IMR-90 (cell line): ENCODE measurements around the gene CLDN19. TPM values are rescaled to one million over a fixed set of nuclear protein-coding genes. Genes with fewer than 3 reads are reported as not detected.

ENCODE experiments used
- ATAC-seq: fragments of 200-7000 bp; cut with Tn5 transposase; 2 replicates; pipeline ENCODE4 v1.9.1; 2020; ENCODE audit warnings: low read depth, mild to moderate bottlenecking, moderate library complexity
- BruUV-seq: library from RNA; stranded (reverse); fragments of 400-500 nt; replicated peaks from 2 replicates; lab custom pipeline; 2021; lab: Mats Ljungman, UMichigan
- CTCF ChIA-PET: fragments of 300-600 bp; formaldehyde crosslinking; extraction: SDS; loops from one replicate; lab custom pipeline; 2021; ENCODE audit warnings: antibody characterized with exemption; lab: Yijun Ruan, JAX
- POLR2A ChIA-PET: fragments of 300-600 bp; sonication (Branson Sonifier 250); formaldehyde crosslinking; loops from one replicate; lab custom pipeline; 2022; ENCODE audit warnings: antibody characterized with exemption; ENCODE audit not compliant: unreplicated experiment; lab: Charles Lee
- DNase-seq: peaks from one replicate; pipeline ENCODE4 v3.0.0; 2013
- H2AFZ ChIP-seq: replicated peaks from 2 replicates; pipeline ENCODE3; 2013; ENCODE audit warnings: low read length, mild to moderate bottlenecking; ENCODE audit not compliant: poor library complexity
- H2AK5ac ChIP-seq: 2 replicates; pipeline ENCODE4 v1.6.1; 2013; ENCODE audit warnings: low read depth, low read length, inconsistent platforms
- H2AK9ac ChIP-seq: replicated peaks from 2 replicates; pipeline ENCODE3; 2013; ENCODE audit warnings: mild to moderate bottlenecking, low read depth, low read length, moderate library complexity; ENCODE audit not compliant: poor library complexity
- H2BK120ac ChIP-seq: 2 replicates; pipeline ENCODE4 v1.6.1; 2013; ENCODE audit warnings: low read depth, low read length, inconsistent platforms
- H2BK15ac ChIP-seq: 3 replicates; pipeline ENCODE4 v1.6.1; 2013; ENCODE audit warnings: low read depth, low read length, inconsistent platforms
- H2BK20ac ChIP-seq: 2 replicates; pipeline ENCODE4 v1.6.1; 2013; ENCODE audit warnings: low read depth, mild to moderate bottlenecking, inconsistent platforms, low read length, moderate library complexity
- H2BK5ac ChIP-seq: 2 replicates; pipeline ENCODE4 v1.6.1; 2013; ENCODE audit warnings: mild to moderate bottlenecking, low read depth, low read length, inconsistent platforms; ENCODE audit not compliant: poor library complexity, severe bottlenecking
- H3K14ac ChIP-seq: replicated peaks from 2 replicates; pipeline ENCODE4 v1.6.1; 2013; ENCODE audit warnings: low read depth, low read length, inconsistent platforms
- H3K18ac ChIP-seq: 2 replicates; pipeline ENCODE4 v1.6.1; 2013; ENCODE audit warnings: low read depth, low read length, control low read depth
- H3K23ac ChIP-seq: 2 replicates; pipeline ENCODE4 v1.6.1; 2013; ENCODE audit warnings: low read depth, low read length, inconsistent platforms
- H3K27ac ChIP-seq: 2 replicates; pipeline ENCODE4 v1.5.1; 2013; ENCODE audit warnings: mild to moderate bottlenecking, control low read depth, low read length; ENCODE audit not compliant: insufficient read depth
- H3K27me3 ChIP-seq: 2 replicates; pipeline ENCODE4 v1.6.1; 2013; ENCODE audit warnings: low read length; ENCODE audit not compliant: control insufficient read depth, insufficient read depth
- H3K36me3 ChIP-seq: 2 replicates; pipeline ENCODE4 v1.6.1; 2013; ENCODE audit warnings: low read length, mixed read lengths; ENCODE audit not compliant: control insufficient read depth, insufficient read depth
- H3K4ac ChIP-seq: 2 replicates; pipeline ENCODE4 v1.6.1; 2013; ENCODE audit warnings: low read depth, low read length, inconsistent platforms
- H3K4me1 ChIP-seq: 2 replicates; pipeline ENCODE4 v1.6.1; 2013; ENCODE audit warnings: low read length, mixed read lengths; ENCODE audit not compliant: control insufficient read depth, insufficient read depth
- H3K4me2 ChIP-seq: 2 replicates; pipeline ENCODE4 v1.6.1; 2013; ENCODE audit warnings: low read depth, mild to moderate bottlenecking, control low read depth, low read length, moderate library complexity
- H3K4me3 ChIP-seq: 2 replicates; pipeline ENCODE4 v1.5.1; 2013; ENCODE audit warnings: low read depth, mild to moderate bottlenecking, control low read depth, low read length, moderate library complexity; ENCODE audit not compliant: insufficient read depth
- H3K56ac ChIP-seq: 2 replicates; pipeline ENCODE4 v1.6.1; 2013; ENCODE audit warnings: low read length, inconsistent platforms; ENCODE audit not compliant: insufficient read depth; ENCODE audit errors: extremely low read depth
- H3K79me1 ChIP-seq, 2 experiments: 2 replicates each; pipeline ENCODE4 v1.6.1; 2013; ENCODE audit warnings: low read length in 2 of 2, inconsistent platforms in 1 of 2, low read depth in 1 of 2
- H3K9ac ChIP-seq: 2 replicates; pipeline ENCODE4 v1.6.1; 2013; ENCODE audit warnings: low read depth, low read length, control low read depth
- H3K9me1 ChIP-seq: 2 replicates; pipeline ENCODE4 v1.6.1; 2013; ENCODE audit warnings: low read length, inconsistent platforms; ENCODE audit not compliant: insufficient read depth
- H3K9me3 ChIP-seq: 2 replicates; pipeline ENCODE4 v1.6.1; 2013; ENCODE audit warnings: low read length; ENCODE audit not compliant: control insufficient read depth, insufficient read depth
- H4K20me1 ChIP-seq: 2 replicates; pipeline ENCODE4 v1.6.1; 2013; ENCODE audit warnings: low read length, inconsistent platforms; ENCODE audit not compliant: insufficient read depth
- H4K5ac ChIP-seq: 2 replicates; pipeline ENCODE4 v1.6.1; 2013; ENCODE audit warnings: mild to moderate bottlenecking, low read depth, low read length, control low read depth
- H4K8ac ChIP-seq, 2 experiments: 2 replicates each; pipeline ENCODE4 v1.6.1; 2013; ENCODE audit warnings: low read depth in 2 of 2, low read length in 2 of 2, control low read depth in 1 of 2, inconsistent platforms in 1 of 2
- H4K91ac ChIP-seq: 2 replicates; pipeline ENCODE4 v1.6.1; 2013; ENCODE audit warnings: low read depth, low read length, inconsistent platforms; ENCODE audit not compliant: insufficient read depth
- BHLHE40 ChIP-seq: fragments of 150-350 bp; IDR thresholded peaks from 2 replicates; pipeline ENCODE4 v1.6.1; 2016; ENCODE audit warnings: mild to moderate bottlenecking, low read depth, low read length
- FOS ChIP-seq: fragments of 150-350 bp; IDR thresholded peaks from 2 replicates; pipeline ENCODE4 v1.6.1; 2016; ENCODE audit warnings: low read depth, low read length
- MAFK ChIP-seq: IDR thresholded peaks from 2 replicates; pipeline ENCODE4 v1.6.1; 2012; ENCODE audit warnings: low read depth, low read length, improper control_type of control experiment
- MAZ ChIP-seq: IDR thresholded peaks from 2 replicates; pipeline ENCODE4 v1.6.1; 2012; ENCODE audit warnings: low read depth, mild to moderate bottlenecking, low read length, improper control_type of control experiment, moderate library complexity, borderline replicate concordance
- MXI1 ChIP-seq: IDR thresholded peaks from 2 replicates; pipeline ENCODE4 v1.6.1; 2012; ENCODE audit warnings: low read depth, mild to moderate bottlenecking, low read length, moderate library complexity, borderline replicate concordance
- POLR2A ChIP-seq: IDR thresholded peaks from 2 replicates; pipeline ENCODE4 v1.6.1; 2012; ENCODE audit warnings: mild to moderate bottlenecking, low read depth, low read length
- RAD21 ChIP-seq: IDR thresholded peaks from 2 replicates; pipeline ENCODE4 v1.6.1; 2012; ENCODE audit warnings: low read length, improper control_type of control experiment
- RFX5 ChIP-seq: IDR thresholded peaks from 2 replicates; pipeline ENCODE4 v1.8.0; 2012; ENCODE audit warnings: low read depth, mild to moderate bottlenecking, low read length, moderate library complexity
- SMC3 ChIP-seq: fragments of 150-350 bp; IDR thresholded peaks from 2 replicates; pipeline ENCODE4 v1.6.1; 2016; ENCODE audit warnings: low read depth, mild to moderate bottlenecking, antibody characterized with exemption, low read length, moderate library complexity
- WGBS, 2 experiments: methylation state at CpG; one replicate each; pipeline versions ENCODE4 v1.1.5 to v1.1.7; 2013; ENCODE audit warnings: missing lambda C conversion rate in 2 of 2; ENCODE audit not compliant: insufficient read length in 1 of 2; ENCODE audit errors: extremely low coverage in 2 of 2; 5-methylcytosine and 5-hydroxymethylcytosine counted together
- dilution Hi-C: fragments of 300-500 bp; cut with HindIII; formaldehyde crosslinking; loops from one replicate; pipeline ENCODE4 v1.14.3; 2018; ENCODE audit warnings: low sequenced_read_pairs; ENCODE audit not compliant: unreplicated experiment
- in situ Hi-C: fragments of 300-500 bp; cut with MboI; formaldehyde crosslinking; loops from 3 replicates; pipeline ENCODE4 v1.14.3; 2019; ENCODE audit warnings: low sequenced_read_pairs, inconsistent platforms, mixed read lengths
- intact Hi-C: fragments of 100-400 bp; cut with micrococcal nuclease; formaldehyde crosslinking; loops from 2 replicates; pipeline ENCODE4 v1.10.0; 2022
- polyA plus RNA-seq, 3 experiments: library from polyadenylated mRNA; depleted of rRNA; stranded (reverse); fragments of >200 nt; gene quantifications; 2 replicates each; pipeline ENCODE4 v1.2.3, GENCODE V29; 2012; ENCODE audit warnings: low replicate concordance in 1 of 3
- total RNA-seq: library from RNA; depleted of rRNA; stranded (reverse); fragments of >200 nt; gene quantifications from 2 replicates; pipeline ENCODE4 v1.2.3, GENCODE V29; 2012
- TF ChIP-seq, protein P1 (sequence below): fragments of 150-350 bp; IDR thresholded peaks from 2 replicates; pipeline ENCODE4 v1.6.1; 2017; ENCODE audit warnings: mild to moderate bottlenecking, antibody characterized with exemption, low read length, low read depth
- TF ChIP-seq, protein P2 (sequence below): conservative IDR thresholded peaks from 2 replicates; pipeline ENCODE4 v1.5.1; 2012; ENCODE audit warnings: mild to moderate bottlenecking, low read depth, low read length, improper control_type of control experiment

CLDN19 gene
- total and polyA plus RNA-seq, 2 of the 4 experiments (the other 2 are of a cell fraction), result not detected

DNA sequence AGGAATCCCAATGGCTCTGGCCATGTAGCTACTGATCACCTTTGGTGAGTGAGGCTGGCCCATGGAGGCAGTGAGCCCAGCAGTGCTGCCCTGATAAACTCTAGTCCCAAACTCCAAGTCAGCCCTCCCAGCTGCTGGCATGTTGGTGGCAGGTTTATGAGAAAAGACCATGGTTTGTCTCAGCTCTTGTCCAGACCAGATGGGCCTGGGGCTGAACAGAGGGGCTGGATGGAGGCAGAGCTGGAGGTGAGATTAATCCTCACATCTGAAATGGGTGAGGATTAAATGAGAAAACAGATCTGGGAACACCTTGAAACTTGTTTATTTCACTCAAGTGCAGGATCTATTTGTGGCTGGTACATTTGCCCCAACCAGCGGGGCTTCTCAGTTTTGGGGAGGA lies 48.0 kb upstream of the CLDN19 start:
- Histone ChIP-seq H3K56ac (no peak overlapping the region), H3K18ac (no peak overlapping the region), H3K9me1 (peaks cover 5% of the 10 kb centered on the region; the same call in 1 of the 2 replicates), H3K79me1 (no peaks in the 10 kb centered on the region; a peak in 1 of 4 replicates), H3K4me1 (peaks cover 3% of the 10 kb centered on the region; the same call in 1 of the 2 replicates), H4K5ac (no peak overlapping the region), H2AK5ac (no peak overlapping the region), H3K9me3 (no peaks in the 10 kb centered on the region), H3K4ac (no peak overlapping the region), H2BK20ac (no peak overlapping the region), H2BK15ac (no peak overlapping the region), H3K4me2 (no peak overlapping the region), H3K36me3 (no peaks in the 10 kb centered on the region; the same call in 1 of the 2 replicates), H4K91ac (no peak overlapping the region), H3K27me3 (no peaks in the 10 kb centered on the region), H3K23ac (no peak overlapping the region), H4K8ac (no peak overlapping the region), H3K4me3 (no peak overlapping the region), H2AFZ (no peak overlapping the region), H2BK5ac (no peak overlapping the region), H3K27ac (no peak overlapping the region), H4K20me1 (no peaks in the 10 kb centered on the region; the same call in 1 of the 2 replicates), H3K14ac (no peak overlapping the region), H2AK9ac (no peak overlapping the region), H2BK120ac (no peak overlapping the region), H3K9ac (no peak overlapping the region)
- DNase-seq (no peak), ATAC-seq (no peak)
- intact Hi-C loops, result no loop called here
- in situ Hi-C loops, result loop anchor here (10.0 kb wide), 1 partner anchor 127 kb away; no protein-coding TSS in a partner anchor
- WGBS, 2 experiments, result no CpG with 5 or more reads among the region's 1 CpG
- ChIA-PET CTCF (no interaction called here), POLR2A (no interaction called here)
- no peak for TF ChIP-seq MXI1
- TF ChIP-seq, protein P1, sequence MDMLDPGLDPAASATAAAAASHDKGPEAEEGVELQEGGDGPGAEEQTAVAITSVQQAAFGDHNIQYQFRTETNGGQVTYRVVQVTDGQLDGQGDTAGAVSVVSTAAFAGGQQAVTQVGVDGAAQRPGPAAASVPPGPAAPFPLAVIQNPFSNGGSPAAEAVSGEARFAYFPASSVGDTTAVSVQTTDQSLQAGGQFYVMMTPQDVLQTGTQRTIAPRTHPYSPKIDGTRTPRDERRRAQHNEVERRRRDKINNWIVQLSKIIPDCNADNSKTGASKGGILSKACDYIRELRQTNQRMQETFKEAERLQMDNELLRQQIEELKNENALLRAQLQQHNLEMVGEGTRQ, result no peak
- no peak for TF ChIP-seq POLR2A
- TF ChIP-seq MAFK, result no peak
- no peak for TF ChIP-seq BHLHE40
- no peak for TF ChIP-seq RAD21
- TF ChIP-seq MAZ, result no peak
- TF ChIP-seq, protein P2, sequence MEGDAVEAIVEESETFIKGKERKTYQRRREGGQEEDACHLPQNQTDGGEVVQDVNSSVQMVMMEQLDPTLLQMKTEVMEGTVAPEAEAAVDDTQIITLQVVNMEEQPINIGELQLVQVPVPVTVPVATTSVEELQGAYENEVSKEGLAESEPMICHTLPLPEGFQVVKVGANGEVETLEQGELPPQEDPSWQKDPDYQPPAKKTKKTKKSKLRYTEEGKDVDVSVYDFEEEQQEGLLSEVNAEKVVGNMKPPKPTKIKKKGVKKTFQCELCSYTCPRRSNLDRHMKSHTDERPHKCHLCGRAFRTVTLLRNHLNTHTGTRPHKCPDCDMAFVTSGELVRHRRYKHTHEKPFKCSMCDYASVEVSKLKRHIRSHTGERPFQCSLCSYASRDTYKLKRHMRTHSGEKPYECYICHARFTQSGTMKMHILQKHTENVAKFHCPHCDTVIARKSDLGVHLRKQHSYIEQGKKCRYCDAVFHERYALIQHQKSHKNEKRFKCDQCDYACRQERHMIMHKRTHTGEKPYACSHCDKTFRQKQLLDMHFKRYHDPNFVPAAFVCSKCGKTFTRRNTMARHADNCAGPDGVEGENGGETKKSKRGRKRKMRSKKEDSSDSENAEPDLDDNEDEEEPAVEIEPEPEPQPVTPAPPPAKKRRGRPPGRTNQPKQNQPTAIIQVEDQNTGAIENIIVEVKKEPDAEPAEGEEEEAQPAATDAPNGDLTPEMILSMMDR, result no peak
- TF ChIP-seq SMC3, result no peak
- no peak for TF ChIP-seq RFX5
- no peak for TF ChIP-seq FOS
- no TSS peak for BruUV-seq
- dilution Hi-C loops, result no loop called here
